HEK293 (cell line): ENCODE results near the gene WDPCP.
"Not testable (repeated sequence)": the region's sequence is repeated elsewhere in the genome, so short reads cannot be mapped to it uniquely, and the experiment has no call there.

Source experiments
- CTCF ChIA-PET: fragments of 350-600 bp; formaldehyde crosslinking; extraction: SDS; loops from one replicate; lab custom pipeline; 2021; ENCODE audit warnings: antibody characterized with exemption; lab: Yijun Ruan, JAX
- POLR2A ChIA-PET: fragments of 300-600 bp; formaldehyde crosslinking; extraction: SDS; loops from one replicate; lab custom pipeline; 2020; ENCODE audit warnings: antibody characterized with exemption, inconsistent platforms; lab: Yijun Ruan, JAX
- H3K27ac ChIP-seq: fragments of 200-500 bp; sonication (Bioruptor generic); 2 replicates; pipeline ENCODE4 v1.5.1; 2014; ENCODE audit warnings: low read depth, low read length, control low read depth, inconsistent platforms; ENCODE audit errors: extremely low read depth
- H3K36me3 ChIP-seq, 2 experiments: fragments of 200-500 bp in 1 of 2; sonication (Bioruptor generic) in 1 of 2; 1 replicate in 1 of 2; 2 replicates in 1 of 2; pipeline ENCODE4 v1.5.1; 2014 to 2017; ENCODE audit warnings: inconsistent platforms in 2 of 2, low read length in 2 of 2; ENCODE audit not compliant: control insufficient read depth in 2 of 2, insufficient read depth in 1 of 2
- H3K4me1 ChIP-seq: fragments of 200-500 bp; sonication (Bioruptor generic); 2 replicates; pipeline ENCODE4 v1.5.1; 2014; ENCODE audit warnings: mild to moderate bottlenecking, low read length, inconsistent platforms; ENCODE audit not compliant: control insufficient read depth, insufficient read depth
- H3K4me3 ChIP-seq: 2 replicates; pipeline ENCODE4 v1.5.1; 2011; ENCODE audit warnings: low read depth, mild to moderate bottlenecking, control low read depth, low read length, moderate library complexity
- H3K9me3 ChIP-seq: fragments of 200-500 bp; sonication (Bioruptor generic); 2 replicates; pipeline ENCODE4 v1.5.1; 2014; ENCODE audit warnings: low read depth, low read length, inconsistent platforms; ENCODE audit not compliant: control insufficient read depth, insufficient read depth
- EGR2 ChIP-seq: fragments of 450-650 bp; formaldehyde crosslinking; IDR thresholded peaks from 2 replicates; pipeline ENCODE4 v1.5.1; 2016; ENCODE audit warnings: low read depth, missing biosample characterization, missing genetic modification characterization
- FEZF1 ChIP-seq: fragments of 450-650 bp; formaldehyde crosslinking; IDR thresholded peaks from 2 replicates; pipeline ENCODE4 v1.5.1; 2016; ENCODE audit warnings: missing biosample characterization, missing genetic modification characterization
- KLF10 ChIP-seq: fragments of 450-650 bp; IDR thresholded peaks from 2 replicates; pipeline ENCODE4 v1.5.1; 2018; ENCODE audit warnings: missing biosample characterization, mild to moderate bottlenecking, missing genetic modification characterization
- KLF16 ChIP-seq: fragments of 450-650 bp; formaldehyde crosslinking; IDR thresholded peaks from 2 replicates; pipeline ENCODE4 v1.5.1; 2017; ENCODE audit warnings: missing biosample characterization, missing genetic modification characterization
- TCF7L2 ChIP-seq: IDR thresholded peaks from 2 replicates; pipeline ENCODE4 v1.6.1; 2011; ENCODE audit warnings: low read depth, mild to moderate bottlenecking, inconsistent platforms, low read length, moderate library complexity, borderline replicate concordance
- ZBTB11 ChIP-seq: fragments of 450-650 bp; formaldehyde crosslinking; conservative IDR thresholded peaks from 2 replicates; pipeline ENCODE4 v1.5.1; 2016; ENCODE audit warnings: low read depth, missing biosample characterization, missing genetic modification characterization
- ZBTB48 ChIP-seq: fragments of 450-650 bp; formaldehyde crosslinking; IDR thresholded peaks from 2 replicates; pipeline ENCODE4 v1.5.1; 2016; ENCODE audit warnings: missing biosample characterization, missing genetic modification characterization
- ZNF146 ChIP-seq: fragments of 450-650 bp; formaldehyde crosslinking; IDR thresholded peaks from 2 replicates; pipeline ENCODE4 v1.5.1; 2016; ENCODE audit warnings: missing biosample characterization, missing genetic modification characterization
- ZNF426 ChIP-seq: fragments of 450-650 bp; formaldehyde crosslinking; IDR thresholded peaks from 2 replicates; pipeline ENCODE4 v1.5.1; 2017; ENCODE audit warnings: missing biosample characterization, missing genetic modification characterization, mild to moderate bottlenecking, inconsistent platforms, moderate library complexity
- ZNF513 ChIP-seq: fragments of 450-650 bp; IDR thresholded peaks from 2 replicates; pipeline ENCODE4 v1.5.1; 2018; ENCODE audit warnings: missing biosample characterization, missing genetic modification characterization
- ZNF658 ChIP-seq: fragments of 450-650 bp; formaldehyde crosslinking; IDR thresholded peaks from 2 replicates; pipeline ENCODE4; 2016; ENCODE audit warnings: missing biosample characterization, missing genetic modification characterization
- ZNF791 ChIP-seq: fragments of 450-650 bp; formaldehyde crosslinking; IDR thresholded peaks from 2 replicates; pipeline ENCODE4 v1.5.1; 2016; ENCODE audit warnings: missing biosample characterization, missing genetic modification characterization
- ZSCAN16 ChIP-seq: fragments of 450-650 bp; formaldehyde crosslinking; IDR thresholded peaks from 2 replicates; pipeline ENCODE4 v1.5.1; 2016; ENCODE audit warnings: missing biosample characterization, missing genetic modification characterization
- TF ChIP-seq, protein P1 (sequence below): fragments of 450-650 bp; formaldehyde crosslinking; IDR thresholded peaks from 2 replicates; pipeline ENCODE4 v1.5.1; 2016; ENCODE audit warnings: missing biosample characterization, missing genetic modification characterization
- TF ChIP-seq, protein P2 (sequence below): fragments of 450-650 bp; formaldehyde crosslinking; IDR thresholded peaks from 2 replicates; pipeline ENCODE4 v1.5.0; 2017; ENCODE audit warnings: missing biosample characterization, missing genetic modification characterization, borderline replicate concordance

WDPCP gene

GRCh38 chr2:63403820-63404219 lies 184.5 kb downstream of the WDPCP start (continued):
- TF ChIP-seq ZNF658 (tag by site-specific recombination) (no peak), KLF16 (tag by site-specific recombination) (no peak), ZBTB48 (tag by site-specific recombination) (no peak)

GRCh38 chr2:63402889-63403288 lies 185.4 kb downstream of the WDPCP start:
- H3K27ac ChIP-seq, H3K4me1 ChIP-seq, CTCF ChIA-PET, H3K36me3 ChIP-seq, POLR2A ChIA-PET, H3K4me3 ChIP-seq, H3K9me3 ChIP-seq: not testable (repeated sequence)
- peak; percentile 66; the same call in 1 of the 2 replicates for TF ChIP-seq ZNF146

GRCh38 chr2:63399156-63399555 lies 189.1 kb downstream of the WDPCP start:
- Histone ChIP-seq H3K9me3 (no peaks in the 10 kb centered on the region), H3K4me3 (no peak overlapping the region), H3K36me3 (no peaks in the 10 kb centered on the region), H3K27ac (no peak overlapping the region), H3K4me1 (0 out of 2 replicates have a peak, but pooled peaks cover 2% of the 10 kb centered on the region)
- POLR2A ChIA-PET: no interaction called here
- CTCF ChIA-PET: no interaction called here
- TF ChIP-seq FEZF1 (tag by site-specific recombination) (0 out of 2 replicates have a peak, but pooled peaks have one; percentile 8), ZNF791 (no peak)

DNA sequence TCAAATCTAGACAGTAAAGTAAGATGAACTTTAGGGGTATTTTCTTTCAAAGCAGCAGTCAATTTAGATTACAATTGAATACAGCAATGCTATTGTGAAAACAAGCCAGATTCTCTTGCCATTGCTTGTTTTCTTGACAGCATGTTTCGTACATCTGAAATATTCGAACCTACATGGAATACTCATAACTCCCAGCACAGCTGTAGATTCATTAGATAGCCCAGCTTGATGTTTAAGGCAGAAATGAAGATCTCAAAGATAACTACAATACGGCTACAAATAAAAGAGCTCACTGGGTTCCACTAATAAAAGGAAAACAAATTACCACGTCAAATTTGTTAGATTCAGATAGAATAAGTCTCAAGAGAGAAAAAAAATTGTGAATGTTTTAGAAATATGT lies 208.8 kb downstream of the WDPCP start:
- ChIA-PET POLR2A (no interaction called here), CTCF (no interaction called here)

GRCh38 chr2:63378589-63378988 lies 209.7 kb downstream of the WDPCP start:
- Histone ChIP-seq H3K4me1 (no peaks in the 10 kb centered on the region), H3K9me3 (no peaks in the 10 kb centered on the region), H3K36me3 (no peaks in the 10 kb centered on the region), H3K4me3 (no peak overlapping the region), H3K27ac (no peak overlapping the region)
- ChIA-PET POLR2A (no interaction called here), CTCF (no interaction called here)
- TF ChIP-seq, protein P1, sequence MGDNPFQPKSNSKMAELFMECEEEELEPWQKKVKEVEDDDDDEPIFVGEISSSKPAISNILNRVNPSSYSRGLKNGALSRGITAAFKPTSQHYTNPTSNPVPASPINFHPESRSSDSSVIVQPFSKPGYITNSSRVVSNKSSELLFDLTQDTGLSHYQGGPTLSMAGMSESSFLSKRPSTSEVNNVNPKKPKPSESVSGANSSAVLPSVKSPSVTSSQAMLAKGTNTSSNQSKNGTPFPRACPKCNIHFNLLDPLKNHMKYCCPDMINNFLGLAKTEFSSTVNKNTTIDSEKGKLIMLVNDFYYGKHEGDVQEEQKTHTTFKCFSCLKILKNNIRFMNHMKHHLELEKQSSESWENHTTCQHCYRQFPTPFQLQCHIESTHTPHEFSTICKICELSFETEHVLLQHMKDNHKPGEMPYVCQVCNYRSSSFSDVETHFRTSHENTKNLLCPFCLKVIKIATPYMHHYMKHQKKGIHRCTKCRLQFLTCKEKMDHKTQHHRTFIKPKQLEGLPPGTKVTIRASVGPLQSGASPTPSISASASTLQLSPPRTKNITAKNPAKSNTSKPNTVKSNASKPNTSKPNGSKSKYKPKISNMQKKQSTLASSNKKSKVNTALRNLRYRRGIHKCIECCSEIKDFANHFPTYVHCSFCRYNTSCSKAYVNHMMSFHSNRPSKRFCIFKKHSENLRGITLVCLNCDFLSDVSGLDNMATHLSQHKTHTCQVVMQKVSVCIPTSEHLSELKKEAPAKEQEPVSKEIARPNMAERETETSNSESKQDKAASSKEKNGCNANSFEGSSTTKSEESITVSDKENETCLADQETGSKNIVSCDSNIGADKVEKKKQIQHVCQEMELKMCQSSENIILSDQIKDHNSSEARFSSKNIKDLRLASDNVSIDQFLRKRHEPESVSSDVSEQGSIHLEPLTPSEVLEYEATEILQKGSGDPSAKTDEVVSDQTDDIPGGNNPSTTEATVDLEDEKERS: no peak
- TF ChIP-seq ZNF658 (tag by site-specific recombination) (no peak), KLF10 (tag by site-specific recombination) (no peak), ZBTB11 (tag by site-specific recombination) (no peak), ZNF426 (tag by site-specific recombination) (no peak)

More for the DNA sequence above, 208.8 kb downstream of the WDPCP start:
- H3K27ac ChIP-seq: no peak overlapping the region
- TF ChIP-seq EGR2 (tag by site-specific recombination) (no peak), ZNF513 (tag by site-specific recombination) (no peak), ZSCAN16 (tag by site-specific recombination) (no peak), TCF7L2 (no peak)
- TF ChIP-seq, protein P2, sequence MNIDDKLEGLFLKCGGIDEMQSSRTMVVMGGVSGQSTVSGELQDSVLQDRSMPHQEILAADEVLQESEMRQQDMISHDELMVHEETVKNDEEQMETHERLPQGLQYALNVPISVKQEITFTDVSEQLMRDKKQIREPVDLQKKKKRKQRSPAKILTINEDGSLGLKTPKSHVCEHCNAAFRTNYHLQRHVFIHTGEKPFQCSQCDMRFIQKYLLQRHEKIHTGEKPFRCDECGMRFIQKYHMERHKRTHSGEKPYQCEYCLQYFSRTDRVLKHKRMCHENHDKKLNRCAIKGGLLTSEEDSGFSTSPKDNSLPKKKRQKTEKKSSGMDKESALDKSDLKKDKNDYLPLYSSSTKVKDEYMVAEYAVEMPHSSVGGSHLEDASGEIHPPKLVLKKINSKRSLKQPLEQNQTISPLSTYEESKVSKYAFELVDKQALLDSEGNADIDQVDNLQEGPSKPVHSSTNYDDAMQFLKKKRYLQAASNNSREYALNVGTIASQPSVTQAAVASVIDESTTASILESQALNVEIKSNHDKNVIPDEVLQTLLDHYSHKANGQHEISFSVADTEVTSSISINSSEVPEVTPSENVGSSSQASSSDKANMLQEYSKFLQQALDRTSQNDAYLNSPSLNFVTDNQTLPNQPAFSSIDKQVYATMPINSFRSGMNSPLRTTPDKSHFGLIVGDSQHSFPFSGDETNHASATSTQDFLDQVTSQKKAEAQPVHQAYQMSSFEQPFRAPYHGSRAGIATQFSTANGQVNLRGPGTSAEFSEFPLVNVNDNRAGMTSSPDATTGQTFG: no peak
- TF ChIP-seq, all 188 proteins: peak for 0
- H3K36me3 ChIP-seq: no peaks in the 10 kb centered on the region
- H3K4me1 ChIP-seq: no peaks in the 10 kb centered on the region
- no peak overlapping the region for H3K4me3 ChIP-seq
- no peaks in the 10 kb centered on the region for H3K9me3 ChIP-seq
